GM12878 (cell line): ENCODE measurements around the gene ZCCHC9. TPM values are rescaled to one million over a fixed set of nuclear protein-coding genes. Genes with fewer than 3 reads are reported as not detected.

Source experiments
- ASH2L ChIP-seq: fragments of 300-600, 200-600 bp; sonication (generic); IDR thresholded peaks from 2 replicates; pipeline ENCODE4 v1.6.1; 2017; ENCODE audit warnings: low read depth, mild to moderate bottlenecking, borderline replicate concordance
- CBX5 ChIP-seq: sonication (generic); IDR thresholded peaks from 2 replicates; pipeline ENCODE4 v1.6.1; 2016; ENCODE audit warnings: low read depth, moderate library complexity, mild to moderate bottlenecking, inconsistent platforms
- EED ChIP-seq: sonication (generic); IDR thresholded peaks from 2 replicates; pipeline ENCODE4 v1.6.1; 2016; ENCODE audit warnings: antibody characterized with exemption, low read depth
- GABPA ChIP-seq: IDR thresholded peaks from 2 replicates; pipeline ENCODE4 v1.6.1; 2014; ENCODE audit warnings: antibody characterized with exemption, low read depth, mild to moderate bottlenecking, inconsistent platforms
- GATAD2B ChIP-seq: fragments of 450-650 bp; conservative IDR thresholded peaks from 2 replicates; pipeline ENCODE4 v1.6.1; 2017; ENCODE audit warnings: low read depth, mild to moderate bottlenecking, moderate library complexity
- HDAC6 ChIP-seq: fragments of 200-600 bp; sonication (generic); IDR thresholded peaks from one replicate; pipeline ENCODE4 v1.8.0; 2017; ENCODE audit warnings: antibody characterized with exemption; ENCODE audit not compliant: unreplicated experiment
- IKZF1 ChIP-seq: fragments of 450-650 bp; conservative IDR thresholded peaks from 2 replicates; pipeline ENCODE4 v1.6.1; 2017; ENCODE audit warnings: antibody characterized with exemption, mild to moderate bottlenecking
- JUND ChIP-seq: IDR thresholded peaks from 2 replicates; pipeline ENCODE4 v1.6.1; 2012; ENCODE audit warnings: low read depth, mild to moderate bottlenecking, low read length, improper control_type of control experiment, moderate library complexity
- PAX5 ChIP-seq: IDR thresholded peaks from 2 replicates; pipeline ENCODE4 v1.6.1; 2011; ENCODE audit warnings: low read depth, low read length, borderline replicate concordance
- RBBP5 ChIP-seq: fragments of 200-600 bp; sonication (generic); conservative IDR thresholded peaks from 2 replicates; pipeline ENCODE4 v1.6.1; 2016
- SREBF2 ChIP-seq: IDR thresholded peaks from 2 replicates; pipeline ENCODE4 v1.6.1; 2012; ENCODE audit warnings: mild to moderate bottlenecking, low read length
- YY1 ChIP-seq: IDR thresholded peaks from 2 replicates; pipeline ENCODE4 v1.6.1; 2011; ENCODE audit warnings: low read depth, mild to moderate bottlenecking, low read length
- polyA plus RNA-seq, 11 experiments: library from polyadenylated mRNA; depleted of rRNA in 4 of 11; unstranded in 6 of 11; stranded (reverse) in 5 of 11; fragments of >200 nt; fragmentation: Nextera tagmentation in 4 of 11; fragmentation: Illumina TruSeq in 1 of 11; extraction: Ambion mirVana in 4 of 11; extraction: Trizol in 1 of 11; gene quantifications; 1 replicate in 1 of 11; 2 replicates in 10 of 11; pipeline versions ENCODE4 v1.2.1 to v1.2.3, GENCODE V29; 2011 to 2016; ENCODE audit warnings: inconsistent platforms in 2 of 11, missing spikeins in 2 of 11, low read depth in 1 of 11
- total RNA-seq, 4 experiments: library from RNA; depleted of rRNA in 3 of 4; stranded (reverse); fragments of >200 nt in 3 of 4; fragmentation: Illumina TruSeq in 1 of 4; extraction: Trizol in 1 of 4; gene quantifications; 2 replicates each; pipeline versions ENCODE4 v1.2.1 to v1.2.3, GENCODE V29; 2013 to 2021
- TF ChIP-seq, protein P1 (sequence below): IDR thresholded peaks from 2 replicates; pipeline ENCODE4 v1.6.1; 2012; ENCODE audit warnings: mild to moderate bottlenecking, low read depth, low read length
- TF ChIP-seq, protein P2 (sequence below): fragments of 450-650 bp; IDR thresholded peaks from 2 replicates; pipeline ENCODE4 v1.6.1; 2017; ENCODE audit warnings: mild to moderate bottlenecking
- TF ChIP-seq, protein P3 (sequence below): fragments of 450-650 bp; formaldehyde crosslinking; IDR thresholded peaks from 2 replicates; pipeline ENCODE4 v1.4.0; 2020; ENCODE audit warnings: mild to moderate bottlenecking, moderate library complexity
- TF ChIP-seq, protein P4 (sequence below): fragments of 450-650 bp; formaldehyde crosslinking; IDR thresholded peaks from 2 replicates; pipeline ENCODE4 v1.5.0; 2022; ENCODE audit warnings: mild to moderate bottlenecking, missing genetic modification characterization

ZCCHC9 gene
- total and polyA plus RNA-seq, 10 of the 15 experiments (the other 5 are each of a cell fraction or from before 2014, with no cell fraction given) = 22.0 to 57.7 (median 34.5) TPM

DNA sequence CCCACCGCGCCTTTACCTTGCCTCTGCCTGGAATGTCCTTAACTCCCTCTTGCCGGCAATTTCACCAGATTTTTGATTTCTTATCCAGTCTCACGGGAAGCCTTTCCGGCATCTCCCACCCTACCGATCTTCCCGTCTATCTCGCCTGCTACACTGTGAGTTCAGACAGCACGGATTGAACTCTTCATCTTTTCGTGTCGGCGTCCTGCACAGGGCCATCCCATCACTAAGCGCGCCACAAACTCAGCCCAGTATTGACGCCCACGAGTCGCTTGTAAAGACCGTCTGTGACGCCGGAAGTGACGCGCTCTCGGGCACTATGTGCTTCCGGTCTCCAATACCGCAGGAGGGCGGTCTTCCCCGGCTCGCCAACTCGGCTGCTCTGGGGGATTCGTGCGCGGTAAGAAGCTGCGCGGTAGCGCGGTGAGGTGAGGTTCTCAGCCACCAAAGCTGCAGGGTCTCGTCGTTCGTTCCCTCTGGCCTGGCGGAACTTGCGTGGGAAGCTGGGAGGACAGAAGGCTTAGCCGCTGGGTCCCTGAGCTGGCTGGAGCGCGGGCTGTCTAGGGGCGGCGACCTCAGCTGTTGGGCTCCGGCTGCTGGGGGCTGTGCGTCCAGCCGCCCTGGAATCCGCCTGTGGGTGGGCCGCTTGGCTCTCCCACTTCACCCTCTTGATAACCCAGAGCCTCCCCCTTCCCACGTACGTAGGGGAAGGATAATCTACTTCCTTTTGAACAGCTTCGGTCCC is at the start of gene ZCCHC9 (continued):
- TF ChIP-seq, protein P1, sequence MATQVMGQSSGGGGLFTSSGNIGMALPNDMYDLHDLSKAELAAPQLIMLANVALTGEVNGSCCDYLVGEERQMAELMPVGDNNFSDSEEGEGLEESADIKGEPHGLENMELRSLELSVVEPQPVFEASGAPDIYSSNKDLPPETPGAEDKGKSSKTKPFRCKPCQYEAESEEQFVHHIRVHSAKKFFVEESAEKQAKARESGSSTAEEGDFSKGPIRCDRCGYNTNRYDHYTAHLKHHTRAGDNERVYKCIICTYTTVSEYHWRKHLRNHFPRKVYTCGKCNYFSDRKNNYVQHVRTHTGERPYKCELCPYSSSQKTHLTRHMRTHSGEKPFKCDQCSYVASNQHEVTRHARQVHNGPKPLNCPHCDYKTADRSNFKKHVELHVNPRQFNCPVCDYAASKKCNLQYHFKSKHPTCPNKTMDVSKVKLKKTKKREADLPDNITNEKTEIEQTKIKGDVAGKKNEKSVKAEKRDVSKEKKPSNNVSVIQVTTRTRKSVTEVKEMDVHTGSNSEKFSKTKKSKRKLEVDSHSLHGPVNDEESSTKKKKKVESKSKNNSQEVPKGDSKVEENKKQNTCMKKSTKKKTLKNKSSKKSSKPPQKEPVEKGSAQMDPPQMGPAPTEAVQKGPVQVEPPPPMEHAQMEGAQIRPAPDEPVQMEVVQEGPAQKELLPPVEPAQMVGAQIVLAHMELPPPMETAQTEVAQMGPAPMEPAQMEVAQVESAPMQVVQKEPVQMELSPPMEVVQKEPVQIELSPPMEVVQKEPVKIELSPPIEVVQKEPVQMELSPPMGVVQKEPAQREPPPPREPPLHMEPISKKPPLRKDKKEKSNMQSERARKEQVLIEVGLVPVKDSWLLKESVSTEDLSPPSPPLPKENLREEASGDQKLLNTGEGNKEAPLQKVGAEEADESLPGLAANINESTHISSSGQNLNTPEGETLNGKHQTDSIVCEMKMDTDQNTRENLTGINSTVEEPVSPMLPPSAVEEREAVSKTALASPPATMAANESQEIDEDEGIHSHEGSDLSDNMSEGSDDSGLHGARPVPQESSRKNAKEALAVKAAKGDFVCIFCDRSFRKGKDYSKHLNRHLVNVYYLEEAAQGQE = no peak
- TF ChIP-seq RBBP5 (0 out of 2 replicates have a peak, but pooled peaks have one; percentile 19), ASH2L (no peak; the same call in 1 of the 2 replicates), PAX5 (0 out of 2 replicates have a peak, but pooled peaks have one; percentile 12), HDAC6 (no peak), GABPA (peak; percentile 97), SREBF2 (peak; percentile 50; the same call in 1 of the 2 replicates), YY1 (peak; percentile 71; the same call in 1 of the 2 replicates), EED (no peak), JUND (0 out of 2 replicates have a peak, but pooled peaks have one; percentile 31), GATAD2B (peak; percentile 64; the same call in 1 of the 2 replicates), IKZF1 (peak; percentile 80), CBX5 (no peak)
- TF ChIP-seq, protein P2, sequence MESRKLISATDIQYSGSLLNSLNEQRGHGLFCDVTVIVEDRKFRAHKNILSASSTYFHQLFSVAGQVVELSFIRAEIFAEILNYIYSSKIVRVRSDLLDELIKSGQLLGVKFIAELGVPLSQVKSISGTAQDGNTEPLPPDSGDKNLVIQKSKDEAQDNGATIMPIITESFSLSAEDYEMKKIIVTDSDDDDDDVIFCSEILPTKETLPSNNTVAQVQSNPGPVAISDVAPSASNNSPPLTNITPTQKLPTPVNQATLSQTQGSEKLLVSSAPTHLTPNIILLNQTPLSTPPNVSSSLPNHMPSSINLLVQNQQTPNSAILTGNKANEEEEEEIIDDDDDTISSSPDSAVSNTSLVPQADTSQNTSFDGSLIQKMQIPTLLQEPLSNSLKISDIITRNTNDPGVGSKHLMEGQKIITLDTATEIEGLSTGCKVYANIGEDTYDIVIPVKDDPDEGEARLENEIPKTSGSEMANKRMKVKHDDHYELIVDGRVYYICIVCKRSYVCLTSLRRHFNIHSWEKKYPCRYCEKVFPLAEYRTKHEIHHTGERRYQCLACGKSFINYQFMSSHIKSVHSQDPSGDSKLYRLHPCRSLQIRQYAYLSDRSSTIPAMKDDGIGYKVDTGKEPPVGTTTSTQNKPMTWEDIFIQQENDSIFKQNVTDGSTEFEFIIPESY = no peak
- TF ChIP-seq, protein P3, sequence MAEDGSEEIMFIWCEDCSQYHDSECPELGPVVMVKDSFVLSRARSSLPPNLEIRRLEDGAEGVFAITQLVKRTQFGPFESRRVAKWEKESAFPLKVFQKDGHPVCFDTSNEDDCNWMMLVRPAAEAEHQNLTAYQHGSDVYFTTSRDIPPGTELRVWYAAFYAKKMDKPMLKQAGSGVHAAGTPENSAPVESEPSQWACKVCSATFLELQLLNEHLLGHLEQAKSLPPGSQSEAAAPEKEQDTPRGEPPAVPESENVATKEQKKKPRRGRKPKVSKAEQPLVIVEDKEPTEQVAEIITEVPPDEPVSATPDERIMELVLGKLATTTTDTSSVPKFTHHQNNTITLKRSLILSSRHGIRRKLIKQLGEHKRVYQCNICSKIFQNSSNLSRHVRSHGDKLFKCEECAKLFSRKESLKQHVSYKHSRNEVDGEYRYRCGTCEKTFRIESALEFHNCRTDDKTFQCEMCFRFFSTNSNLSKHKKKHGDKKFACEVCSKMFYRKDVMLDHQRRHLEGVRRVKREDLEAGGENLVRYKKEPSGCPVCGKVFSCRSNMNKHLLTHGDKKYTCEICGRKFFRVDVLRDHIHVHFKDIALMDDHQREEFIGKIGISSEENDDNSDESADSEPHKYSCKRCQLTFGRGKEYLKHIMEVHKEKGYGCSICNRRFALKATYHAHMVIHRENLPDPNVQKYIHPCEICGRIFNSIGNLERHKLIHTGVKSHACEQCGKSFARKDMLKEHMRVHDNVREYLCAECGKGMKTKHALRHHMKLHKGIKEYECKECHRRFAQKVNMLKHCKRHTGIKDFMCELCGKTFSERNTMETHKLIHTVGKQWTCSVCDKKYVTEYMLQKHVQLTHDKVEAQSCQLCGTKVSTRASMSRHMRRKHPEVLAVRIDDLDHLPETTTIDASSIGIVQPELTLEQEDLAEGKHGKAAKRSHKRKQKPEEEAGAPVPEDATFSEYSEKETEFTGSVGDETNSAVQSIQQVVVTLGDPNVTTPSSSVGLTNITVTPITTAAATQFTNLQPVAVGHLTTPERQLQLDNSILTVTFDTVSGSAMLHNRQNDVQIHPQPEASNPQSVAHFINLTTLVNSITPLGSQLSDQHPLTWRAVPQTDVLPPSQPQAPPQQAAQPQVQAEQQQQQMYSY (CRISPR knock-in tag) = no peak
- TF ChIP-seq, protein P4, sequence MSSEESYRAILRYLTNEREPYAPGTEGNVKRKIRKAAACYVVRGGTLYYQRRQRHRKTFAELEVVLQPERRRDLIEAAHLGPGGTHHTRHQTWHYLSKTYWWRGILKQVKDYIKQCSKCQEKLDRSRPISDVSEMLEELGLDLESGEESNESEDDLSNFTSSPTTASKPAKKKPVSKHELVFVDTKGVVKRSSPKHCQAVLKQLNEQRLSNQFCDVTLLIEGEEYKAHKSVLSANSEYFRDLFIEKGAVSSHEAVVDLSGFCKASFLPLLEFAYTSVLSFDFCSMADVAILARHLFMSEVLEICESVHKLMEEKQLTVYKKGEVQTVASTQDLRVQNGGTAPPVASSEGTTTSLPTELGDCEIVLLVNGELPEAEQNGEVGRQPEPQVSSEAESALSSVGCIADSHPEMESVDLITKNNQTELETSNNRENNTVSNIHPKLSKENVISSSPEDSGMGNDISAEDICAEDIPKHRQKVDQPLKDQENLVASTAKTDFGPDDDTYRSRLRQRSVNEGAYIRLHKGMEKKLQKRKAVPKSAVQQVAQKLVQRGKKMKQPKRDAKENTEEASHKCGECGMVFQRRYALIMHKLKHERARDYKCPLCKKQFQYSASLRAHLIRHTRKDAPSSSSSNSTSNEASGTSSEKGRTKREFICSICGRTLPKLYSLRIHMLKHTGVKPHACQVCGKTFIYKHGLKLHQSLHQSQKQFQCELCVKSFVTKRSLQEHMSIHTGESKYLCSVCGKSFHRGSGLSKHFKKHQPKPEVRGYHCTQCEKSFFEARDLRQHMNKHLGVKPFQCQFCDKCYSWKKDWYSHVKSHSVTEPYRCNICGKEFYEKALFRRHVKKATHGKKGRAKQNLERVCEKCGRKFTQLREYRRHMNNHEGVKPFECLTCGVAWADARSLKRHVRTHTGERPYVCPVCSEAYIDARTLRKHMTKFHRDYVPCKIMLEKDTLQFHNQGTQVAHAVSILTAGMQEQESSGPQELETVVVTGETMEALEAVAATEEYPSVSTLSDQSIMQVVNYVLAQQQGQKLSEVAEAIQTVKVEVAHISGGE = no peak
